GM23338 (cell line): ENCODE data around the gene DET1. TPM values are rescaled to one million over a fixed set of nuclear protein-coding genes. Genes with fewer than 3 reads are reported as not detected.

ENCODE experiments used
- ATAC-seq: fragments of 200-7000 bp; cut with Tn5 transposase; 3 replicates; pipeline ENCODE4 v1.9.1; 2020
- DNase-seq: peaks from one replicate; pipeline ENCODE4 v3.0.0-alpha.2; 2015; ENCODE audit warnings: low spot score
- H2AFZ ChIP-seq: fragments of 200-600 bp; sonication (generic); 2 replicates; pipeline ENCODE4 v1.8.0; 2016; ENCODE audit warnings: antibody characterized with exemption, mild to moderate bottlenecking, moderate library complexity
- H3F3A ChIP-seq: fragments of 200-600 bp; sonication (generic); replicated peaks from 2 replicates; pipeline ENCODE4 v1.8.0; 2017; ENCODE audit warnings: antibody characterized with exemption, mixed run types, low read depth
- H3K27ac ChIP-seq: fragments of 200-600 bp; sonication (generic); 2 replicates; pipeline ENCODE4 v1.6.1; 2016; ENCODE audit warnings: low read depth
- H3K27me3 ChIP-seq: fragments of 200-600 bp; sonication (generic); 2 replicates; pipeline ENCODE4 v1.8.0; 2016; ENCODE audit warnings: mild to moderate bottlenecking, mixed run types, moderate library complexity; ENCODE audit not compliant: insufficient read depth
- H3K36me3 ChIP-seq: fragments of 200-600 bp; sonication (generic); 2 replicates; pipeline ENCODE4 v1.8.0; 2016; ENCODE audit warnings: mild to moderate bottlenecking; ENCODE audit not compliant: insufficient read depth
- H3K4me1 ChIP-seq: fragments of 200-600 bp; sonication (generic); 2 replicates; pipeline ENCODE4 v1.8.0; 2016; ENCODE audit warnings: mild to moderate bottlenecking, moderate library complexity; ENCODE audit not compliant: insufficient read depth
- H3K4me2 ChIP-seq: fragments of 200-600 bp; sonication (generic); 2 replicates; pipeline ENCODE4 v1.7.1; 2017; ENCODE audit warnings: mixed run types
- H3K4me3 ChIP-seq: fragments of 200-600 bp; sonication (generic); 2 replicates; pipeline ENCODE4 v1.6.1; 2016; ENCODE audit warnings: mixed run types
- H3K79me2 ChIP-seq: fragments of 200-600 bp; sonication (generic); replicated peaks from 2 replicates; pipeline ENCODE4 v1.8.0; 2017; ENCODE audit warnings: mild to moderate bottlenecking; ENCODE audit not compliant: insufficient read depth
- H3K9me2 ChIP-seq: fragments of 200-600 bp; sonication (generic); 2 replicates; pipeline ENCODE4 v1.8.0; 2017; ENCODE audit not compliant: insufficient read depth
- H4K20me1 ChIP-seq: fragments of 200-600 bp; sonication (generic); replicated peaks from 2 replicates; pipeline ENCODE4 v1.8.0; 2017; ENCODE audit warnings: mild to moderate bottlenecking; ENCODE audit not compliant: insufficient read depth
- H3K27ac Mint-ChIP-seq: 2 replicates; pipeline ENCODE4 v1.8.0; 2020; ENCODE audit warnings: inconsistent platforms, mild to moderate bottlenecking, moderate library complexity, mixed read lengths
- H3K27me3 Mint-ChIP-seq: 3 replicates; pipeline ENCODE4 v1.8.0; 2022; ENCODE audit warnings: low read depth, mild to moderate bottlenecking, moderate library complexity, mixed read lengths, inconsistent platforms; ENCODE audit not compliant: insufficient read depth, poor library complexity
- H3K36me3 Mint-ChIP-seq: 3 replicates; pipeline ENCODE4 v1.8.0; 2021; ENCODE audit warnings: low read depth, mild to moderate bottlenecking, inconsistent platforms, moderate library complexity, mixed read lengths
- H3K4me1 Mint-ChIP-seq: 3 replicates; pipeline ENCODE4 v1.8.0; 2020; ENCODE audit warnings: mild to moderate bottlenecking, inconsistent platforms, mixed read lengths
- H3K4me3 Mint-ChIP-seq: 3 replicates; pipeline ENCODE4 v1.8.0; 2021; ENCODE audit warnings: moderate library complexity, mild to moderate bottlenecking, inconsistent platforms, mixed read lengths
- H3K9me3 Mint-ChIP-seq: 3 replicates; pipeline ENCODE4 v1.8.0; 2020; ENCODE audit warnings: moderate library complexity, mild to moderate bottlenecking, inconsistent platforms, mixed read lengths
- CREB1 ChIP-seq: fragments of 250-450 bp; sonication (Bioruptor Pico); IDR thresholded peaks from 2 replicates; pipeline ENCODE4 v1.5.0; 2020; ENCODE audit warnings: low read depth, mild to moderate bottlenecking, moderate library complexity
- EZH2 ChIP-seq: fragments of 200-600 bp; sonication (generic); IDR thresholded peaks from one replicate; pipeline ENCODE4 v1.8.0; 2017; ENCODE audit warnings: antibody characterized with exemption, mild to moderate bottlenecking, low read depth; ENCODE audit not compliant: unreplicated experiment
- EZH2phosphoT487 ChIP-seq: fragments of 200-600 bp; sonication (generic); IDR thresholded peaks from one replicate; pipeline ENCODE4 v1.8.1; 2018; ENCODE audit warnings: antibody characterized with exemption; ENCODE audit not compliant: unreplicated experiment
- NANOG ChIP-seq: IDR thresholded peaks from 2 replicates; pipeline ENCODE4 v1.6.1; 2016; ENCODE audit warnings: antibody characterized with exemption, borderline replicate concordance
- STAT1 ChIP-seq: IDR thresholded peaks from one replicate; pipeline ENCODE4 v1.6.1; 2016; ENCODE audit warnings: antibody characterized with exemption; ENCODE audit not compliant: unreplicated experiment
- ZNF114 ChIP-seq: fragments of 250-450 bp; sonication (Bioruptor Pico); IDR thresholded peaks from 2 replicates; pipeline ENCODE4 v1.5.0; 2020; ENCODE audit warnings: mild to moderate bottlenecking, moderate library complexity
- polyA plus RNA-seq: library from polyadenylated mRNA; unstranded; fragments of >200 nt; fragmentation: Nextera tagmentation; extraction: Ambion mirVana; gene quantifications from 2 replicates; pipeline ENCODE4 v1.2.1, GENCODE V29; 2016
- total RNA-seq: library from RNA; depleted of rRNA; stranded (reverse); fragments of >200 nt; shearing (Covaris generic); gene quantifications from 2 replicates; pipeline ENCODE4 v1.2.3, GENCODE V29; 2014
- TF ChIP-seq, protein P1 (sequence below): fragments of 250-450 bp; sonication (Bioruptor Pico); IDR thresholded peaks from 2 replicates; pipeline ENCODE4 v1.5.0; 2020; ENCODE audit warnings: mild to moderate bottlenecking, moderate library complexity
- TF ChIP-seq, protein P2 (sequence below): IDR thresholded peaks from 2 replicates; pipeline ENCODE4 v1.6.1; 2016; ENCODE audit warnings: antibody characterized with exemption

The DET1 gene
- total and polyA plus RNA-seq, 2 experiments from 2014 or later: 4.2 to 8.6 TPM

DNA sequence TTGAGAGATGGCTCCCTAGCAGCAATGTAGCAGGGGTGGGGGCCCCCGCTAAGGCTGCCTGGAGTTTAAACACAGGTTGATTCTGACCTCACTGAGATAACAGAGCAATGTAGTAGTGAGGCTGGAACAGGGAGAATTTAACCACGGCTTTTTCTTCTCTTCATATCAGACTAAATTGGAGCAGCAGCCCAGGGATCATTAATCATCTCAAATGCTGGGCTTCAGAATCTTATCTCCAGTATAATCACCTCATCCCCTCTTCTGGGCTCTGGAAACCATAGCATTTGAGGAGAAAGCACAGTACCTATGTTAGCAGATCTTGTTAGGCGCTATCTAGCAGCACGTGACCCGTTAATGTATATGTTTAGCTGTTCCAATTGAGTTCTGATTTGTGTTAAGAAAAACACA, 25.4 kb upstream of the DET1 start:
- Histone ChIP-seq H3K4me1 (no peaks in the 10 kb centered on the region; the same call in 1 of the 2 replicates), H3K27me3 (no peaks in the 10 kb centered on the region), H3K79me2 (no peaks in the 10 kb centered on the region), H2AFZ (no peak overlapping the region; the same call in 1 of the 2 replicates), H3F3A (no peaks in the 10 kb centered on the region), H3K4me3 (no peak overlapping the region), H3K27ac (no peak overlapping the region), H4K20me1 (no peaks in the 10 kb centered on the region), H3K4me2 (no peak overlapping the region), H3K9me2 (no peaks in the 10 kb centered on the region), H3K36me3 (no peaks in the 10 kb centered on the region)
- H3K36me3 Mint-ChIP-seq: no peaks in the 10 kb centered on the region
- H3K4me3 Mint-ChIP-seq: no peak overlapping the region
- H3K27ac Mint-ChIP-seq: no peak overlapping the region
- TF ChIP-seq CREB1 (CRISPR knock-in tag) (no peak), EZH2phosphoT487 (no peak), STAT1 (no peak), ZNF114 (no peak), EZH2 (no peak), NANOG (no peak)
- TF ChIP-seq, protein P1, sequence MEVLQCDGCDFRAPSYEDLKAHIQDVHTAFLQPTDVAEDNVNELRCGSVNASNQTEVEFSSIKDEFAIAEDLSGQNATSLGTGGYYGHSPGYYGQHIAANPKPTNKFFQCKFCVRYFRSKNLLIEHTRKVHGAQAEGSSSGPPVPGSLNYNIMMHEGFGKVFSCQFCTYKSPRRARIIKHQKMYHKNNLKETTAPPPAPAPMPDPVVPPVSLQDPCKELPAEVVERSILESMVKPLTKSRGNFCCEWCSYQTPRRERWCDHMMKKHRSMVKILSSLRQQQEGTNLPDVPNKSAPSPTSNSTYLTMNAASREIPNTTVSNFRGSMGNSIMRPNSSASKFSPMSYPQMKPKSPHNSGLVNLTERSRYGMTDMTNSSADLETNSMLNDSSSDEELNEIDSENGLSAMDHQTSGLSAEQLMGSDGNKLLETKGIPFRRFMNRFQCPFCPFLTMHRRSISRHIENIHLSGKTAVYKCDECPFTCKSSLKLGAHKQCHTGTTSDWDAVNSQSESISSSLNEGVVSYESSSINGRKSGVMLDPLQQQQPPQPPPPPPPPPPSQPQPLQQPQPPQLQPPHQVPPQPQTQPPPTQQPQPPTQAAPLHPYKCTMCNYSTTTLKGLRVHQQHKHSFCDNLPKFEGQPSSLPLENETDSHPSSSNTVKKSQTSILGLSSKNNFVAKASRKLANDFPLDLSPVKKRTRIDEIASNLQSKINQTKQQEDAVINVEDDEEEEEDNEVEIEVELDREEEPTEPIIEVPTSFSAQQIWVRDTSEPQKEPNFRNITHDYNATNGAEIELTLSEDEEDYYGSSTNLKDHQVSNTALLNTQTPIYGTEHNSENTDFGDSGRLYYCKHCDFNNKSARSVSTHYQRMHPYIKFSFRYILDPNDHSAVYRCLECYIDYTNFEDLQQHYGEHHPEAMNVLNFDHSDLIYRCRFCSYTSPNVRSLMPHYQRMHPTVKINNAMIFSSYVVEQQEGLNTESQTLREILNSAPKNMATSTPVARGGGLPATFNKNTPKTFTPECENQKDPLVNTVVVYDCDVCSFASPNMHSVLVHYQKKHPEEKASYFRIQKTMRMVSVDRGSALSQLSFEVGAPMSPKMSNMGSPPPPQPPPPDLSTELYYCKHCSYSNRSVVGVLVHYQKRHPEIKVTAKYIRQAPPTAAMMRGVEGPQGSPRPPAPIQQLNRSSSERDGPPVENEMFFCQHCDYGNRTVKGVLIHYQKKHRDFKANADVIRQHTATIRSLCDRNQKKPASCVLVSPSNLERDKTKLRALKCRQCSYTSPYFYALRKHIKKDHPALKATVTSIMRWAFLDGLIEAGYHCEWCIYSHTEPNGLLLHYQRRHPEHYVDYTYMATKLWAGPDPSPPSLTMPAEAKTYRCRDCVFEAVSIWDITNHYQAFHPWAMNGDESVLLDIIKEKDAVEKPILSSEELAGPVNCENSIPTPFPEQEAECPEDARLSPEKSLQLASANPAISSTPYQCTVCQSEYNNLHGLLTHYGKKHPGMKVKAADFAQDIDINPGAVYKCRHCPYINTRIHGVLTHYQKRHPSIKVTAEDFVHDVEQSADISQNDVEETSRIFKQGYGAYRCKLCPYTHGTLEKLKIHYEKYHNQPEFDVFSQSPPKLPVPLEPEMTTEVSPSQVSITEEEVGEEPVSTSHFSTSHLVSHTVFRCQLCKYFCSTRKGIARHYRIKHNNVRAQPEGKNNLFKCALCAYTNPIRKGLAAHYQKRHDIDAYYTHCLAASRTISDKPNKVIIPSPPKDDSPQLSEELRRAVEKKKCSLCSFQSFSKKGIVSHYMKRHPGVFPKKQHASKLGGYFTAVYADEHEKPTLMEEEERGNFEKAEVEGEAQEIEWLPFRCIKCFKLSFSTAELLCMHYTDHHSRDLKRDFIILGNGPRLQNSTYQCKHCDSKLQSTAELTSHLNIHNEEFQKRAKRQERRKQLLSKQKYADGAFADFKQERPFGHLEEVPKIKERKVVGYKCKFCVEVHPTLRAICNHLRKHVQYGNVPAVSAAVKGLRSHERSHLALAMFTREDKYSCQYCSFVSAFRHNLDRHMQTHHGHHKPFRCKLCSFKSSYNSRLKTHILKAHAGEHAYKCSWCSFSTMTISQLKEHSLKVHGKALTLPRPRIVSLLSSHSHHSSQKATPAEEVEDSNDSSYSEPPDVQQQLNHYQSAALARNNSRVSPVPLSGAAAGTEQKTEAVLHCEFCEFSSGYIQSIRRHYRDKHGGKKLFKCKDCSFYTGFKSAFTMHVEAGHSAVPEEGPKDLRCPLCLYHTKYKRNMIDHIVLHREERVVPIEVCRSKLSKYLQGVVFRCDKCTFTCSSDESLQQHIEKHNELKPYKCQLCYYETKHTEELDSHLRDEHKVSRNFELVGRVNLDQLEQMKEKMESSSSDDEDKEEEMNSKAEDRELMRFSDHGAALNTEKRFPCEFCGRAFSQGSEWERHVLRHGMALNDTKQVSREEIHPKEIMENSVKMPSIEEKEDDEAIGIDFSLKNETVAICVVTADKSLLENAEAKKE (CRISPR knock-in tag): no peak
- TF ChIP-seq, protein P2, sequence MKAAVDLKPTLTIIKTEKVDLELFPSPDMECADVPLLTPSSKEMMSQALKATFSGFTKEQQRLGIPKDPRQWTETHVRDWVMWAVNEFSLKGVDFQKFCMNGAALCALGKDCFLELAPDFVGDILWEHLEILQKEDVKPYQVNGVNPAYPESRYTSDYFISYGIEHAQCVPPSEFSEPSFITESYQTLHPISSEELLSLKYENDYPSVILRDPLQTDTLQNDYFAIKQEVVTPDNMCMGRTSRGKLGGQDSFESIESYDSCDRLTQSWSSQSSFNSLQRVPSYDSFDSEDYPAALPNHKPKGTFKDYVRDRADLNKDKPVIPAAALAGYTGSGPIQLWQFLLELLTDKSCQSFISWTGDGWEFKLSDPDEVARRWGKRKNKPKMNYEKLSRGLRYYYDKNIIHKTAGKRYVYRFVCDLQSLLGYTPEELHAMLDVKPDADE: no peak
- peaks cover 7% of the 10 kb centered on the region; the same call in 2 of the 3 replicates for H3K4me1 Mint-ChIP-seq
- peaks cover 2% of the 10 kb centered on the region for H3K27me3 Mint-ChIP-seq
- ATAC-seq (no peak), DNase-seq (no peak)
- no peaks in the 10 kb centered on the region for H3K9me3 Mint-ChIP-seq
